Measurements from ENCODE around the gene HBG1.

DNA sequence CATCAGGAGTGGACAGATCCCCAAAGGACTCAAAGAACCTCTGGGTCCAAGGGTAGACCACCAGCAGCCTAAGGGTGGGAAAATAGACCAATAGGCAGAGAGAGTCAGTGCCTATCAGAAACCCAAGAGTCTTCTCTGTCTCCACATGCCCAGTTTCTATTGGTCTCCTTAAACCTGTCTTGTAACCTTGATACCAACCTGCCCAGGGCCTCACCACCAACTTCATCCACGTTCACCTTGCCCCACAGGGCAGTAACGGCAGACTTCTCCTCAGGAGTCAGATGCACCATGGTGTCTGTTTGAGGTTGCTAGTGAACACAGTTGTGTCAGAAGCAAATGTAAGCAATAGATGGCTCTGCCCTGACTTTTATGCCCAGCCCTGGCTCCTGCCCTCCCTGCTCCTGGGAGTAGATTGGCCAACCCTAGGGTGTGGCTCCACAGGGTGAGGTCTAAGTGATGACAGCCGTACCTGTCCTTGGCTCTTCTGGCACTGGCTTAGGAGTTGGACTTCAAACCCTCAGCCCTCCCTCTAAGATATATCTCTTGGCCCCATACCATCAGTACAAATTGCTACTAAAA, 22.8 kb downstream of the HBG1 start, which contains the start of gene HBB:
- TF ChIP-seq RFX5 (IDR thresholded peaks at IDR 0.05; ENCODE audit: low read depth, low read length): no peak
- TF ChIP-seq POLR2AphosphoS5 (IDR thresholded peaks at IDR 0.05; ENCODE audit: low read length): no peak
- no peak for TF ChIP-seq ZNF24 (IDR thresholded peaks at IDR 0.05)
- TF ChIP-seq POLR2A (IDR thresholded peaks at IDR 0.05; ENCODE audit: low read depth, low read length): no peak
- TF ChIP-seq NFIC (IDR thresholded peaks at IDR 0.05; ENCODE audit: low read depth, low read length): no peak
- no peak for TF ChIP-seq HDAC6 (IDR thresholded peaks at IDR 0.05; ENCODE audit: unreplicated experiment)
- no peak for TF ChIP-seq FOXM1 (IDR thresholded peaks at IDR 0.05; ENCODE audit: low read depth, low read length)

All from GM12878 (cell line).